Measurements from ENCODE around the gene CYP4F11.

CYP4F11 gene

GRCh38 chr19:15964231-15964630, 29.9 kb upstream of the CYP4F11 start:
- DNase-seq (ENCODE audit: low read depth): no peak
- TF ChIP-seq CTCF (IDR thresholded peaks at IDR 0.05; ENCODE audit: control insufficient read depth, insufficient read depth, low read depth, low read length, missing control alignments): no peak
- H3K4me3 ChIP-seq (ENCODE audit: control insufficient read depth, low read depth, low read length): no peak overlapping the region

- no peak for TF ChIP-seq CTCF (IDR thresholded peaks at IDR 0.05; ENCODE audit: control insufficient read depth, insufficient read depth, low read depth, low read length, missing control alignments)
- no peak for DNase-seq (ENCODE audit: low read depth)
- H3K4me3 ChIP-seq (ENCODE audit: control insufficient read depth, low read depth, low read length): no peak overlapping the region
These were observed 28.0 kb upstream of the CYP4F11 start for GRCh38 chr19:15962319-15962718.

GRCh38 chr19:15954820-15955219, 20.5 kb upstream of the CYP4F11 start:
- H3K4me3 ChIP-seq (ENCODE audit: control insufficient read depth, low read depth, low read length): no peak overlapping the region
- TF ChIP-seq CTCF (IDR thresholded peaks at IDR 0.05; ENCODE audit: control insufficient read depth, insufficient read depth, low read depth, low read length, missing control alignments): no peak
- DNase-seq (ENCODE audit: low read depth): no peak

GRCh38 chr19:15948223-15949058, 14.1 kb upstream of the CYP4F11 start, which contains the start of gene OR10H4:
Gene OR10H4 (plus strand): TSS chr19:15949008. CDS start chr19:15949008, 0 bp downstream.
- no peak for DNase-seq (ENCODE audit: low read depth)
- TF ChIP-seq CTCF (IDR thresholded peaks at IDR 0.05; ENCODE audit: control insufficient read depth, insufficient read depth, low read depth, low read length, missing control alignments): no peak
- H3K4me3 ChIP-seq (ENCODE audit: control insufficient read depth, low read depth, low read length): no peak within 1 kb of the TSS

DNA sequence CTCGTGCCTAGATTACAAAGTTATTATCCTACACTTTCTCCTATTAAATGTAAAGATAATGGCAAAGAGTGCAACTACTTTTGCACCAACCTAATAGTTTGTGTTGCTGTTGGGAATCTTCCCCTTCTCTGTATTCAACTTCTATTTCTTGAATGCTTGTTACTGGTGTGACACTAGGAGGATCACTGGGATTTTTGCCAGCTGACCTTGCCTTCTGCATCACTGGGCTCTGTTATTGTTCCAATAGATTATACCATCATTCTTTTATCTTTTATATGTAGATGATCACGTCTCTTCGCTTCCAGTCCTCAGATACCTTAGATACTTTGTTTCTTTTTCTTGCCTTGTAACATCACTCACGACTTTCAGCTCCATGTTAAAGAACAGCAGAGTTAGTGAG, 11.0 kb upstream of the CYP4F11 start:
- no peak overlapping the region for H3K4me3 ChIP-seq (ENCODE audit: control insufficient read depth, low read depth, low read length)
- DNase-seq (ENCODE audit: low read depth): no peak
- TF ChIP-seq CTCF (IDR thresholded peaks at IDR 0.05; ENCODE audit: control insufficient read depth, insufficient read depth, low read depth, low read length, missing control alignments): no peak

- TF ChIP-seq CTCF (IDR thresholded peaks at IDR 0.05; ENCODE audit: control insufficient read depth, insufficient read depth, low read depth, low read length, missing control alignments): no peak
- no peak overlapping the region for H3K4me3 ChIP-seq (ENCODE audit: control insufficient read depth, low read depth, low read length)
- DNase-seq (ENCODE audit: low read depth): no peak
These were observed 10.1 kb upstream of the CYP4F11 start for GRCh38 chr19:15944401-15944800.
